H1 (cell line): Measurements from ENCODE around the gene KRT80. TPM values are rescaled to one million over a fixed set of nuclear protein-coding genes. Genes with fewer than 3 reads are reported as not detected.

ENCODE experiments used
- CTCF ChIA-PET: fragments of 300-600 bp; sonication (Branson Sonifier 250); formaldehyde crosslinking; loops from one replicate; lab custom pipeline; 2021; ENCODE audit not compliant: partially characterized antibody; lab: Charles Lee
- POLR2A ChIA-PET: fragments of 300-600 bp; sonication (Branson Sonifier 250); formaldehyde crosslinking; loops from one replicate; lab custom pipeline; 2021; ENCODE audit warnings: inconsistent platforms; ENCODE audit not compliant: partially characterized antibody; lab: Charles Lee
- DNase-seq, 2 experiments: peaks; one replicate each; pipeline versions ENCODE4 v3.0.0 to v3.0.0-alpha.2; 2010 to 2022; ENCODE audit warnings: low spot score in 2 of 2, low read depth in 1 of 2, mixed read lengths in 1 of 2
- FAIRE-seq: peaks from 2 replicates; lab custom pipeline; 2011; peaks lifted over from hg19 to GRCh38; lab: Jason Lieb, UNC
- H2AFZ ChIP-seq: 2 replicates; pipeline ENCODE4 v1.8.1; 2012; ENCODE audit warnings: low read length, inconsistent platforms
- H2AK5ac ChIP-seq: 2 replicates; pipeline ENCODE4 v1.6.1; 2013; ENCODE audit warnings: low read depth, low read length
- H2BK120ac ChIP-seq: replicated peaks from 2 replicates; pipeline ENCODE3; 2013; ENCODE audit warnings: low read depth, low read length, inconsistent platforms
- H2BK12ac ChIP-seq: 2 replicates; pipeline ENCODE4 v1.6.1; 2013; ENCODE audit warnings: low read depth, low read length
- H2BK15ac ChIP-seq: 2 replicates; pipeline ENCODE4 v1.6.1; 2013; ENCODE audit warnings: low read length
- H2BK20ac ChIP-seq: 2 replicates; pipeline ENCODE4 v1.6.1; 2013; ENCODE audit warnings: low read length
- H2BK5ac ChIP-seq: 2 replicates; pipeline ENCODE4 v1.6.1; 2013; ENCODE audit warnings: low read depth, low read length
- H3K14ac ChIP-seq: 2 replicates; pipeline ENCODE4 v1.6.1; 2013; ENCODE audit warnings: inconsistent platforms; ENCODE audit not compliant: insufficient read length
- H3K18ac ChIP-seq: 2 replicates; pipeline ENCODE4 v1.6.1; 2013; ENCODE audit warnings: low read length; ENCODE audit errors: extremely low read depth
- H3K23ac ChIP-seq: 2 replicates; pipeline ENCODE4 v1.6.1; 2013; ENCODE audit warnings: inconsistent platforms; ENCODE audit not compliant: insufficient read length
- H3K23me2 ChIP-seq: 2 replicates; pipeline ENCODE4 v1.6.1; 2013; ENCODE audit warnings: low read depth, low read length
- H3K27ac ChIP-seq: 2 replicates; pipeline ENCODE4 v1.6.1; 2011; ENCODE audit warnings: low read depth, low read length, inconsistent platforms
- H3K27me3 ChIP-seq, 4 experiments: replicated peaks in 1 of 4; 1 replicate in 1 of 4; 2 replicates in 3 of 4; pipeline versions ENCODE4 v1.6.1 to v1.8.1; 2011 to 2013; ENCODE audit warnings: low read length in 3 of 4, mild to moderate bottlenecking in 3 of 4, inconsistent platforms in 2 of 4, mixed read lengths in 2 of 4, moderate library complexity in 1 of 4; ENCODE audit not compliant: control insufficient read depth in 3 of 4, insufficient read depth in 3 of 4; ENCODE audit errors: extremely low read depth in 1 of 4
- H3K36me3 ChIP-seq, 4 experiments: 2 replicates each; pipeline versions ENCODE4 v1.6.1 to v1.8.1; 2011 to 2013; ENCODE audit warnings: mild to moderate bottlenecking in 4 of 4, low read length in 3 of 4, moderate library complexity in 2 of 4, control low read depth in 1 of 4, inconsistent platforms in 1 of 4; ENCODE audit not compliant: insufficient read depth in 4 of 4, control insufficient read depth in 2 of 4
- H3K4ac ChIP-seq: replicated peaks from 2 replicates; pipeline ENCODE3; 2013; ENCODE audit warnings: low read length, low read depth, mixed read lengths, inconsistent platforms; ENCODE audit not compliant: insufficient read length
- H3K4me1 ChIP-seq, 4 experiments: replicated peaks in 1 of 4; 1 replicate in 1 of 4; 2 replicates in 3 of 4; pipeline versions ENCODE4 v1.6.1 to v1.8.1; 2011 to 2013; ENCODE audit warnings: low read length in 3 of 4, inconsistent platforms in 2 of 4, mixed read lengths in 1 of 4; ENCODE audit not compliant: insufficient read depth in 4 of 4, control insufficient read depth in 3 of 4
- H3K4me2 ChIP-seq, 2 experiments: 2 replicates each; pipeline versions ENCODE4 v1.6.1 to v1.8.1; 2011 to 2013; ENCODE audit warnings: low read depth in 2 of 2, low read length in 2 of 2, control low read depth in 1 of 2, inconsistent platforms in 1 of 2, mild to moderate bottlenecking in 1 of 2; ENCODE audit not compliant: insufficient read depth in 1 of 2
- H3K4me3 ChIP-seq, 4 experiments: fragments of 200-600, 300-600 bp in 1 of 4; sonication (generic), shearing (Covaris generic), sonication (Bioruptor Twin) in 1 of 4; 2 replicates each; pipeline versions ENCODE4 v1.5.1 to v1.8.1; 2011 to 2016; ENCODE audit warnings: low read length in 4 of 4, low read depth in 3 of 4, control low read depth in 2 of 4, inconsistent platforms in 2 of 4, mild to moderate bottlenecking in 2 of 4, mixed read lengths in 1 of 4, moderate library complexity in 1 of 4; ENCODE audit not compliant: insufficient read depth in 2 of 4; ENCODE audit errors: extremely low read depth in 1 of 4
- H3K56ac ChIP-seq: replicated peaks from 2 replicates; pipeline ENCODE3; 2013; ENCODE audit warnings: low read depth, mild to moderate bottlenecking, mixed read lengths, low read length, inconsistent platforms; ENCODE audit not compliant: insufficient read length
- H3K79me1 ChIP-seq: 2 replicates; pipeline ENCODE4 v1.6.1; 2013; ENCODE audit warnings: low read depth, low read length, control low read depth
- H3K79me2 ChIP-seq, 2 experiments: 2 replicates each; pipeline versions ENCODE4 v1.6.1 to v1.8.1; 2012 to 2013; ENCODE audit warnings: low read length in 2 of 2, mild to moderate bottlenecking in 2 of 2, inconsistent platforms in 1 of 2; ENCODE audit not compliant: insufficient read depth in 2 of 2, control insufficient read depth in 1 of 2
- H3K9ac ChIP-seq, 4 experiments: replicated peaks in 1 of 4; 1 replicate in 1 of 4; 2 replicates in 3 of 4; pipeline versions ENCODE4 v1.6.1 to v1.8.1; 2011 to 2013; ENCODE audit warnings: low read depth in 3 of 4, low read length in 3 of 4, control low read depth in 2 of 4, mild to moderate bottlenecking in 2 of 4, moderate library complexity in 2 of 4, inconsistent platforms in 1 of 4; ENCODE audit errors: extremely low read depth in 1 of 4
- H3K9me3 ChIP-seq, 2 experiments: 2 replicates each; pipeline versions ENCODE4 v1.6.1 to v1.8.1; 2012 to 2013; ENCODE audit warnings: mild to moderate bottlenecking in 2 of 2, moderate library complexity in 2 of 2, control low read depth in 1 of 2, inconsistent platforms in 1 of 2, low read depth in 1 of 2, low read length in 1 of 2, mixed read lengths in 1 of 2; ENCODE audit not compliant: insufficient read depth in 2 of 2
- H4K20me1 ChIP-seq, 2 experiments: replicated peaks in 1 of 2; 2 replicates each; pipeline versions ENCODE3 to v1.8.1; 2011 to 2013; ENCODE audit warnings: inconsistent platforms in 2 of 2, low read length in 2 of 2, mild to moderate bottlenecking in 1 of 2; ENCODE audit not compliant: insufficient read depth in 2 of 2, control insufficient read depth in 1 of 2
- H4K5ac ChIP-seq: 2 replicates; pipeline ENCODE4 v1.6.1; 2013; ENCODE audit warnings: low read length, low read depth, mixed read lengths, inconsistent platforms; ENCODE audit not compliant: insufficient read length
- H4K8ac ChIP-seq: 2 replicates; pipeline ENCODE4 v1.8.0; 2013; ENCODE audit warnings: mild to moderate bottlenecking, moderate library complexity, low read length, inconsistent platforms; ENCODE audit not compliant: insufficient read depth; ENCODE audit errors: extremely low read depth
- H4K91ac ChIP-seq: replicated peaks from 2 replicates; pipeline ENCODE3; 2013; ENCODE audit warnings: low read length, mixed read lengths, inconsistent platforms; ENCODE audit not compliant: insufficient read length
- CHD1 ChIP-seq: IDR thresholded peaks from 2 replicates; pipeline ENCODE4 v1.6.1; 2012; ENCODE audit warnings: low read depth, low read length, improper control_type of control experiment
- CREB1 ChIP-seq: IDR thresholded peaks from 2 replicates; pipeline ENCODE4 v1.6.1; 2012; ENCODE audit warnings: inconsistent platforms
- FOSL1 ChIP-seq: IDR thresholded peaks from 2 replicates; pipeline ENCODE4 v1.6.1; 2011; ENCODE audit warnings: mild to moderate bottlenecking, low read depth, low read length, moderate library complexity; ENCODE audit not compliant: insufficient read depth
- JUN ChIP-seq: IDR thresholded peaks from 2 replicates; pipeline ENCODE4 v1.6.1; 2011; ENCODE audit warnings: low read depth, mild to moderate bottlenecking, improper control_type of control experiment, low read length
- KDM4A ChIP-seq: IDR thresholded peaks from one replicate; pipeline ENCODE4 v1.7.1; 2012; ENCODE audit warnings: low read depth, mild to moderate bottlenecking, moderate library complexity, low read length, inconsistent platforms; ENCODE audit not compliant: severe bottlenecking
- POLR2A ChIP-seq, 2 experiments: IDR thresholded peaks; 1 replicate in 1 of 2; 2 replicates in 1 of 2; pipeline ENCODE4 v1.6.1; 2011; ENCODE audit warnings: low read depth in 2 of 2, low read length in 2 of 2, mild to moderate bottlenecking in 2 of 2; ENCODE audit errors: control extremely low read depth in 1 of 2
- RNF2 ChIP-seq: fragments of 200-900, 300-1000 bp; sonication (generic); IDR thresholded peaks from 2 replicates; pipeline ENCODE4 v1.7.1; 2016; ENCODE audit warnings: borderline replicate concordance, low read depth, mild to moderate bottlenecking, antibody characterized with exemption, low read length; ENCODE audit not compliant: poor library complexity, severe bottlenecking; ENCODE audit errors: missing control alignments
- SP1 ChIP-seq: IDR thresholded peaks from 2 replicates; pipeline ENCODE4 v1.6.1; 2011; ENCODE audit warnings: low read depth, low read length
- ZNF274 ChIP-seq: IDR thresholded peaks from 2 replicates; pipeline ENCODE4 v1.7.0; 2012; ENCODE audit warnings: low read length, borderline replicate concordance; ENCODE audit errors: extremely low read depth
- WGBS, 2 experiments: shearing (Covaris generic) in 1 of 2; methylation state at CpG; one replicate each; pipeline versions ENCODE4 v1.1.6 to v1.1.7; 2013 to 2015; ENCODE audit warnings: low lambda C conversion rate in 2 of 2, mixed read lengths in 2 of 2, inconsistent platforms in 1 of 2, low coverage in 1 of 2, missing lambda C conversion rate in 1 of 2; ENCODE audit not compliant: insufficient replicate concordance in 2 of 2, insufficient coverage in 1 of 2, insufficient read length in 1 of 2; ENCODE audit errors: extremely low coverage in 1 of 2, missing lambda C conversion rate in 1 of 2; 5-methylcytosine and 5-hydroxymethylcytosine counted together
- polyA plus RNA-seq, 7 experiments: library from polyadenylated mRNA; depleted of rRNA in 3 of 7; stranded (reverse) in 5 of 7; unstranded in 2 of 7; fragments of >200 nt in 5 of 7; fragments of 200-250 nt in 2 of 7; gene quantifications; 1 replicate in 5 of 7; 2 replicates in 1 of 7; 4 replicates in 1 of 7; pipeline versions ENCODE4 v1.2.1 to v1.2.3, GENCODE V29; 2011 to 2013; ENCODE audit warnings: missing spikeins in 2 of 7, mixed read lengths in 2 of 7
- total RNA-seq: library from RNA; stranded (reverse); fragmentation: NEBNext Ultra II Directional; extraction: Animal tissue kit (Norgen Biotek cat#: 25700); gene quantifications from 2 replicates; pipeline ENCODE4 v1.2.1, GENCODE V29; 2021
- TF ChIP-seq, protein P1 (sequence below): IDR thresholded peaks from 2 replicates; pipeline ENCODE4 v1.6.1; 2011; ENCODE audit warnings: low read length, improper control_type of control experiment
- TF ChIP-seq, protein P2 (sequence below), 3 experiments: IDR thresholded peaks; 1 replicate in 2 of 3; 2 replicates in 1 of 3; pipeline versions ENCODE4 v1.5.1 to v1.6.1; 2011; ENCODE audit warnings: low read length in 3 of 3, mild to moderate bottlenecking in 3 of 3, inconsistent platforms in 2 of 3, low read depth in 1 of 3, moderate library complexity in 1 of 3; ENCODE audit not compliant: insufficient read depth in 1 of 3; ENCODE audit errors: control extremely low read depth in 1 of 3

KRT80 gene
- total and polyA plus RNA-seq, 2 of the 8 experiments (the other 6 are each of a cell fraction or from before 2014, with no cell fraction given), result 0.05 TPM; not detected in 1

DNA sequence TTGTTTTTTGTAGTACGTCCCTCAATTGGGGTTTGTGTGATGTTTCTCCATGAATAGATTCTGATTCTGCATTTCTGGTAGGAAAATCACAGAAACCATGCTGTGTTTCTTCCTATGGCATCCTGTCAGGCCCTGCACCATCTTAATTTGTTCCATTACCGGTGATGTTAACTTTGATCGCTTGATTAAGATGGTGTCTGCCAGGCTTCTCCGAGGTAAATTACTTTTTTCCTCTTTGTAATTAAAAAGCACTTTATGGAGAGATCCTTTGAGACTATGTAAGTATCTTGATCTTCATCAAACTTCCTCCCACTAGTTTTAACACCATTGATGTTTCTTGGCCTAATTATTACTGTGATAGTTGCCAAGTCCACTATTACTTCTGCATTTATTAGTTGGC is 26.2 kb upstream of the KRT80 start:
- H2BK120ac ChIP-seq, result no peak overlapping the region
- no peak overlapping the region for H2AFZ ChIP-seq
- H4K5ac ChIP-seq, result no peak overlapping the region
- no peak overlapping the region for H2BK12ac ChIP-seq
- H3K36me3 ChIP-seq, result no peaks in the 10 kb centered on the region
- H2BK5ac ChIP-seq, result no peak overlapping the region
- no peak overlapping the region for H3K4me2 ChIP-seq
- H3K79me1 ChIP-seq, result no peaks in the 10 kb centered on the region
- DNase-seq (no peak), FAIRE-seq (no peak)
- no peak overlapping the region for H2BK15ac ChIP-seq
- no peak overlapping the region for H3K9ac ChIP-seq
- H4K8ac ChIP-seq, result no peak overlapping the region
- H3K9me3 ChIP-seq, result no peaks in the 10 kb centered on the region
- CTCF ChIA-PET, result interaction anchor here (0.6 to 13.2 kb wide), 4 partner anchors 32 to 1203 kb away, joined by 3 to 146 read pairs (median 10); no protein-coding TSS in a partner anchor
- H4K91ac ChIP-seq, result no peak overlapping the region
- no peak overlapping the region for H3K56ac ChIP-seq
- no peak overlapping the region for H3K27ac ChIP-seq
- peaks cover 0 to 4% (median under 1%) of the 10 kb centered on the region in 4 experiments; a peak in 4 of 7 replicates for H3K4me1 ChIP-seq
- H3K4ac ChIP-seq, result no peak overlapping the region
- 85% methylated on average over 4 of the region's 4 CpGs; no CpG with 5 or more reads in 1 of the 2 experiments for WGBS, 2 experiments
- no peak overlapping the region for H2BK20ac ChIP-seq
- no peak overlapping the region for H3K18ac ChIP-seq
- no peak overlapping the region for H2AK5ac ChIP-seq
- H3K27me3 ChIP-seq, result no peaks in the 10 kb centered on the region
- no peak overlapping the region for H3K14ac ChIP-seq
- no peak overlapping the region for H3K23ac ChIP-seq
- H3K79me2 ChIP-seq, result no peaks in the 10 kb centered on the region
- H3K23me2 ChIP-seq, result no peaks in the 10 kb centered on the region
- POLR2A ChIA-PET, result no interaction called here
- H4K20me1 ChIP-seq, result peaks cover 0 to 3% of the 10 kb centered on the region in 2 experiments
- no peak overlapping the region for H3K4me3 ChIP-seq
- TF ChIP-seq JUN (no peak), POLR2A (IDR thresholded peaks at IDR 0.05; ENCODE audit: control extremely low read depth in 1 of 2, low read depth in 2 of 2, low read length in 2 of 2) (no peak), SP1 (no peak), FOSL1 (no peak), CREB1 (no peak), CHD1 (no peak), RNF2 (no peak), KDM4A (no peak), ZNF274 (no peak)
- TF ChIP-seq, protein P1, sequence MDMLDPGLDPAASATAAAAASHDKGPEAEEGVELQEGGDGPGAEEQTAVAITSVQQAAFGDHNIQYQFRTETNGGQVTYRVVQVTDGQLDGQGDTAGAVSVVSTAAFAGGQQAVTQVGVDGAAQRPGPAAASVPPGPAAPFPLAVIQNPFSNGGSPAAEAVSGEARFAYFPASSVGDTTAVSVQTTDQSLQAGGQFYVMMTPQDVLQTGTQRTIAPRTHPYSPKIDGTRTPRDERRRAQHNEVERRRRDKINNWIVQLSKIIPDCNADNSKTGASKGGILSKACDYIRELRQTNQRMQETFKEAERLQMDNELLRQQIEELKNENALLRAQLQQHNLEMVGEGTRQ, result no peak
- TF ChIP-seq, protein P2, sequence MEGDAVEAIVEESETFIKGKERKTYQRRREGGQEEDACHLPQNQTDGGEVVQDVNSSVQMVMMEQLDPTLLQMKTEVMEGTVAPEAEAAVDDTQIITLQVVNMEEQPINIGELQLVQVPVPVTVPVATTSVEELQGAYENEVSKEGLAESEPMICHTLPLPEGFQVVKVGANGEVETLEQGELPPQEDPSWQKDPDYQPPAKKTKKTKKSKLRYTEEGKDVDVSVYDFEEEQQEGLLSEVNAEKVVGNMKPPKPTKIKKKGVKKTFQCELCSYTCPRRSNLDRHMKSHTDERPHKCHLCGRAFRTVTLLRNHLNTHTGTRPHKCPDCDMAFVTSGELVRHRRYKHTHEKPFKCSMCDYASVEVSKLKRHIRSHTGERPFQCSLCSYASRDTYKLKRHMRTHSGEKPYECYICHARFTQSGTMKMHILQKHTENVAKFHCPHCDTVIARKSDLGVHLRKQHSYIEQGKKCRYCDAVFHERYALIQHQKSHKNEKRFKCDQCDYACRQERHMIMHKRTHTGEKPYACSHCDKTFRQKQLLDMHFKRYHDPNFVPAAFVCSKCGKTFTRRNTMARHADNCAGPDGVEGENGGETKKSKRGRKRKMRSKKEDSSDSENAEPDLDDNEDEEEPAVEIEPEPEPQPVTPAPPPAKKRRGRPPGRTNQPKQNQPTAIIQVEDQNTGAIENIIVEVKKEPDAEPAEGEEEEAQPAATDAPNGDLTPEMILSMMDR (IDR thresholded peaks at IDR 0.05; ENCODE audit: control extremely low read depth in 1 of 3, insufficient read depth in 1 of 3, low read depth in 1 of 3, low read length in 3 of 3), result no peak
